Measurements from ENCODE around the gene TMEM163. TPM values are rescaled to one million over a fixed set of nuclear protein-coding genes. Genes with fewer than 3 reads are reported as not detected.

Gene TMEM163
- total and polyA plus RNA-seq, 4 donors, result 5.8 to 46.9 (median 29.8) TPM

DNA sequence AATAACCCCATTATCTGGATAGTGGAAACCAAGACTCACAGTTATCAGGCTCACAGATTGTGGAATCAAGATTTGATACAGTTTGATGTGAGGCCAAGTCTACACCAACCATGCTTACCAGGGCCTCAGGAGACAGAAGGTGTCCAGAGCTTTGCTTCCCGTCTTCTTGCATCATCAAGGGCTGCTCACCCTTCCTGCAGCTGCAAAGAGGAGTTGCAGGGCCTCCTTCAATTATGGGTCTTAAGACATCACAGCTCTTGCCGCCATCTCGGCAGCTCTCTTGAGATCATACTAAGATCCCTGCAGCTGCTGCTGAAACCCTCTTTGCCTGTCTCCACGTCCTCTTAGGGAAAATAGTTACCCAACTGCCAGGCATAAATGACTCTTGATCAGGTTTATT lies 288.9 kb downstream of the TMEM163 start:
- Histone ChIP-seq H3K9me3 (ENCODE audit: control insufficient read depth in 4 of 4, insufficient read depth in 3 of 4, low read length in 3 of 4) (no peaks in the 10 kb centered on the region), H3K36me3 (ENCODE audit: control insufficient read depth in 4 of 4, insufficient read depth in 4 of 4, low read length in 4 of 4) (peaks cover 0 to 20% (median 10%) of the 10 kb centered on the region in 4 donors), H3K4me1 (ENCODE audit: control insufficient read depth in 5 of 5, insufficient read depth in 5 of 5, low read length in 5 of 5) (no peaks in the 10 kb centered on the region), H3K27ac (ENCODE audit: low read depth in 1 of 2, low read length in 1 of 2) (no peak overlapping the region), H3K27me3 (ENCODE audit: control insufficient read depth in 3 of 3, insufficient read depth in 3 of 3, low read length in 2 of 3) (no peaks in the 10 kb centered on the region), H3K9ac (ENCODE audit: insufficient read depth in 1 of 2, low read length in 2 of 2) (no peak overlapping the region), H3K4me3 (no peak overlapping the region)
- ATAC-seq (ENCODE audit: insufficient read depth, low FRiP score) (no peak), DNase-seq (no peak)
- TF ChIP-seq CTCF (IDR thresholded peaks at IDR 0.05; ENCODE audit: control extremely low read depth, extremely low read depth), result no peak
- 40 to 84% methylated on average over 4 of the region's 4 CpGs for WGBS, 2 donors

DNA sequence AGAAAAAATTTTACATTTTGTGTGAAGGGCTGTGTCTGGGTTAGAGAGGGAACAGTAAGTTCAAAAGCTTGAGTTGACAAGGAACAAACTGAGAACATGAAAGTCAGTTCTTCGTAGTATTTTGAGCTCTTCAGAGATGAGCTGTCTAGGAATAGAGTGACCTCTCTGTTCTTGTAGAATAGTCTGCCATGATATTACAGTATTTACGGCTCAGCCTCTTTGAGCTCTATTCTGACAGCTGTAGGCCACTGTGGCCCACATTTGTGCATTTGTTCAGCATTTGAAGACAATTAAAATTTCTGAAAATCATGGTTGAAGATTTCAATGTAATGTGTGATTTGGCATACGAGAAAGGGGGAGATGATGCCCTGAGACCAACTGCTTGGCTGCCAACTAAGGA lies 292.1 kb downstream of the TMEM163 start:
- WGBS, 2 donors, result 85 to 96% methylated on average over 3 of the region's 3 CpGs
- TF ChIP-seq CTCF (IDR thresholded peaks at IDR 0.05; ENCODE audit: control extremely low read depth, extremely low read depth), result no peak
- peaks cover 0 to 23% (median 8%) of the 10 kb centered on the region in 4 donors for H3K36me3 ChIP-seq (ENCODE audit: control insufficient read depth in 4 of 4, insufficient read depth in 4 of 4, low read length in 4 of 4)
- no peak overlapping the region for H3K4me3 ChIP-seq
- no peak overlapping the region for H3K9ac ChIP-seq (ENCODE audit: insufficient read depth in 1 of 2, low read length in 2 of 2)
- no peak for ATAC-seq (ENCODE audit: insufficient read depth, low FRiP score)
- no peak for DNase-seq
- H3K4me1 ChIP-seq (ENCODE audit: control insufficient read depth in 5 of 5, insufficient read depth in 5 of 5, low read length in 5 of 5), result no peaks in the 10 kb centered on the region
- no peaks in the 10 kb centered on the region for H3K9me3 ChIP-seq (ENCODE audit: control insufficient read depth in 4 of 4, insufficient read depth in 3 of 4, low read length in 3 of 4)
- H3K27me3 ChIP-seq (ENCODE audit: control insufficient read depth in 3 of 3, insufficient read depth in 3 of 3, low read length in 2 of 3), result no peaks in the 10 kb centered on the region
- H3K27ac ChIP-seq (ENCODE audit: low read depth in 1 of 2, low read length in 1 of 2), result no peak overlapping the region

DNA sequence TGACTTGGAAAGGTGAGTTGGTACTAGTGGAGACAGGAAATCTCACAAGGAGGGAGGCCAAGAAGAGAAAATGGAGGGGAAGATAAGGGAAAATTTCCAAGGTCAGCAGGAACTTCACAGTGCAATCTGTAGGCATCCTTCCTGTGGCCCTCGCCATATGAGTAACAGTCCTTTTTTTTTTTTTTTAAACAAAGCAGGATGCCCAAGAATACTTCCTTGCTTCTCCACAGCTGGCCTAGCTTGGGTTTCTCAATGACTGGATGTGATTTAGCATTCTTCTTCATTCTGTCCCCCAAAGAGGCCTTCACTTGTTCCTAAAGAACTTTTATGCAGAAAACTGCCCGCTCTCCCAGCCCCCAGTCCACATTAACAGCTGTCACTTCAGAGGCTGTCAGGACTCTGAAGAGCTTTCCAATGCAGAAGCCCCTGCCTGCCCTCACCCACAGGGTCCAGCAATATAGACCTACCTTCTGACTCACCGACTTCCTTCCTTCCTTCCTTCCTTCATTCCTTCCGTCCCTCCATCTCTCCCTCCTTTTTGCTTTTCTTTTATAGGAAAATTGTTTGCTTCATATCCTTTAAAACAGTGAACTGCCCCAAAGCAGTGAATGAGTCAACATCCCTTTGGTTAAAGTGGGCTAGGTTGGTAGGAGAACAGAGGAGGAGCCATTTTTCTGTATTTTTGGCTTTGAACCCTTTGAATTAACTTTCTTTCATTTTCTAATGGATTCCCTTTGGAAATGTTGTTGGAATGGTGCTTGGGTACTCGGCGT lies 292.9 kb downstream of the TMEM163 start:
- H3K36me3 ChIP-seq (ENCODE audit: control insufficient read depth in 4 of 4, insufficient read depth in 4 of 4, low read length in 4 of 4), result peaks cover 0 to 22% (median 5%) of the 10 kb centered on the region in 4 donors
- H3K9ac ChIP-seq (ENCODE audit: insufficient read depth in 1 of 2, low read length in 2 of 2), result no peak overlapping the region
- no peak overlapping the region for H3K27ac ChIP-seq (ENCODE audit: low read depth in 1 of 2, low read length in 1 of 2)
- no peaks in the 10 kb centered on the region for H3K27me3 ChIP-seq (ENCODE audit: control insufficient read depth in 3 of 3, insufficient read depth in 3 of 3, low read length in 2 of 3)
- ATAC-seq (ENCODE audit: insufficient read depth, low FRiP score) (no peak), DNase-seq (no peak)
- 72 to 84% methylated on average over 6 of the region's 6 CpGs for WGBS, 2 donors
- H3K4me3 ChIP-seq, result no peak overlapping the region
- no peak for TF ChIP-seq CTCF (IDR thresholded peaks at IDR 0.05; ENCODE audit: control extremely low read depth, extremely low read depth)
- H3K4me1 ChIP-seq (ENCODE audit: control insufficient read depth in 5 of 5, insufficient read depth in 5 of 5, low read length in 5 of 5), result peaks cover 0 to 4% (median 0%) of the 10 kb centered on the region in 5 donors
- H3K9me3 ChIP-seq (ENCODE audit: control insufficient read depth in 4 of 4, insufficient read depth in 3 of 4, low read length in 3 of 4), result no peaks in the 10 kb centered on the region
